Neural progenitor cell (in vitro differentiated cells): ENCODE data around the gene KCTD13.

Experiments
- CTCF ChIP-seq: fragments of 200-600 bp; sonication (generic); IDR thresholded peaks from 2 replicates; pipeline ENCODE4 v1.5.1; 2017; ENCODE audit warnings: antibody characterized with exemption, mild to moderate bottlenecking
- EZH2phosphoT487 ChIP-seq: fragments of 200-600 bp; sonication (generic); IDR thresholded peaks from 2 replicates; pipeline ENCODE4 v1.6.1; 2017; ENCODE audit warnings: antibody characterized with exemption

- TF ChIP-seq CTCF: no peak
- no peak for TF ChIP-seq EZH2phosphoT487
These were observed 65.8 kb downstream of the KCTD13 start for GRCh38 chr16:29860218-29860617.
